ENCODE data around the gene USF3. TPM values are rescaled to one million over a fixed set of nuclear protein-coding genes. Genes with fewer than 3 reads are reported as not detected.
"Not testable (repeated sequence)": the region's sequence is repeated elsewhere in the genome, so short reads cannot be mapped to it uniquely, and the experiment has no call there.

Gene USF3
- total RNA-seq, 1 donor from 2014 or later: 15.6 TPM

DNA sequence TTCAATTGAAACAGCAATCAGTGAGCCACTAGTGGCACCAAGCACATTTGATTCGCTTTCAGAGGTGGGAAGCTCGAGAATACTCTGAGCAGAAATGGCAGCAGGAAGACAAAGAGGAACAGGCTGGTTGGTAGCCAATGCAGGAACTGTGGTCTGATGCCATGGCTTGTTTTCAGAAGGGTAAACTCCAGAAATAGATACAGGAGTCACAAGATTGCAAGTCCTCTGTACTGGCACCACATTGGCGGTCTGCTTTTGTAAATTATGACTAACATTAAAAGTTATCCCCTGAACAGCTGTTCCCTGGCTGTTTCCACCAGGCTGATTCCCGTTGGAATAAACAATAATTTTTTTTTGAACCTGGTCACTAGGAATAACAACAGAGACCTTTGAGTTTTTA lies 35.5 kb downstream of the USF3 start:
- Mint-ChIP-seq H3K36me3 (ENCODE audit: low read depth) (peaks cover 37% of the 10 kb centered on the region), H3K27ac (no peak overlapping the region), H3K4me3 (ENCODE audit: low read depth) (no peak overlapping the region), H3K9me3 (no peaks in the 10 kb centered on the region), H3K27me3 (ENCODE audit: low read depth) (no peaks in the 10 kb centered on the region), H3K4me1 (ENCODE audit: low read depth) (peaks cover 4% of the 10 kb centered on the region)
- intact Hi-C loops (cut with micrococcal nuclease): no loop called here
- DNase-seq (ENCODE audit: low spot score): no peak

GRCh38 chr3:113660458-113660857 lies 36.0 kb downstream of the USF3 start:
- H3K36me3 Mint-ChIP-seq (ENCODE audit: low read depth): peaks cover 39% of the 10 kb centered on the region
- intact Hi-C loops (cut with micrococcal nuclease): no loop called here
- peaks cover 4% of the 10 kb centered on the region for H3K4me1 Mint-ChIP-seq (ENCODE audit: low read depth)
- DNase-seq (ENCODE audit: low spot score): no peak
- no peaks in the 10 kb centered on the region for H3K9me3 Mint-ChIP-seq
- H3K27me3 Mint-ChIP-seq (ENCODE audit: low read depth): no peaks in the 10 kb centered on the region
- no peak overlapping the region for H3K4me3 Mint-ChIP-seq (ENCODE audit: low read depth)
- no peak overlapping the region for H3K27ac Mint-ChIP-seq

GRCh38 chr3:113659996-113660395 lies 36.4 kb downstream of the USF3 start:
- no peak overlapping the region for H3K27ac Mint-ChIP-seq
- no peaks in the 10 kb centered on the region for H3K27me3 Mint-ChIP-seq (ENCODE audit: low read depth)
- intact Hi-C loops (cut with micrococcal nuclease): no loop called here
- H3K4me1 Mint-ChIP-seq (ENCODE audit: low read depth): peaks cover 3% of the 10 kb centered on the region
- no peaks in the 10 kb centered on the region for H3K9me3 Mint-ChIP-seq
- no peak overlapping the region for H3K4me3 Mint-ChIP-seq (ENCODE audit: low read depth)
- no peak for DNase-seq (ENCODE audit: low spot score)
- peaks cover 38% of the 10 kb centered on the region for H3K36me3 Mint-ChIP-seq (ENCODE audit: low read depth)

GRCh38 chr3:113659101-113659541 lies 37.3 kb downstream of the USF3 start:
- H3K9me3 Mint-ChIP-seq: no peaks in the 10 kb centered on the region
- H3K4me1 Mint-ChIP-seq (ENCODE audit: low read depth): no peaks in the 10 kb centered on the region
- peaks cover 34% of the 10 kb centered on the region for H3K36me3 Mint-ChIP-seq (ENCODE audit: low read depth)
- intact Hi-C loops (cut with micrococcal nuclease): no loop called here
- H3K27me3 Mint-ChIP-seq (ENCODE audit: low read depth): no peaks in the 10 kb centered on the region
- H3K4me3 Mint-ChIP-seq (ENCODE audit: low read depth): no peak overlapping the region
- H3K27ac Mint-ChIP-seq: no peak overlapping the region
- DNase-seq (ENCODE audit: low spot score): no peak

DNA sequence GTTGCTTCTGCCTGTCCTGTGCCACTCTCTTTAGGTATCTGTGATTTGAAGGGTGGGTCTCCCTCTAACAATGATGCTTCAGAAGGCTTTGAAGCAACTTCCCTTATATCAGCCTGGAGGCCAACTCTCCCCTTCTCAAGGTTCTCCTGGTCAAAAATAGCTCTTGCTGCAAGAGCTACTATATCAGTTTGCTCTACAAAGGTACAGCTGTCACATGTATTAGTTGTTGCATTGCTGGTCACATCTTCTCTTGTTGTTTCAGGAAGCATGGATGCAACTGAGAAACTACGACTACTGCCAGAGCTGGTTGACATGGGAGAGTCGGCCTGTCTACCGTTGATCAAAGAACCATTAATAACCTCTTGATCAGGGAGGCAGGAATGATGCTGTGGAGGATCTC lies 38.3 kb downstream of the USF3 start:
- peaks cover 34% of the 10 kb centered on the region for H3K36me3 Mint-ChIP-seq (ENCODE audit: low read depth)
- H3K27me3 Mint-ChIP-seq (ENCODE audit: low read depth): no peaks in the 10 kb centered on the region
- intact Hi-C loops (cut with micrococcal nuclease): no loop called here
- no peak overlapping the region for H3K4me3 Mint-ChIP-seq (ENCODE audit: low read depth)
- DNase-seq (ENCODE audit: low spot score): no peak
- H3K4me1 Mint-ChIP-seq (ENCODE audit: low read depth): no peaks in the 10 kb centered on the region
- H3K27ac Mint-ChIP-seq: no peak overlapping the region
- no peaks in the 10 kb centered on the region for H3K9me3 Mint-ChIP-seq

DNA sequence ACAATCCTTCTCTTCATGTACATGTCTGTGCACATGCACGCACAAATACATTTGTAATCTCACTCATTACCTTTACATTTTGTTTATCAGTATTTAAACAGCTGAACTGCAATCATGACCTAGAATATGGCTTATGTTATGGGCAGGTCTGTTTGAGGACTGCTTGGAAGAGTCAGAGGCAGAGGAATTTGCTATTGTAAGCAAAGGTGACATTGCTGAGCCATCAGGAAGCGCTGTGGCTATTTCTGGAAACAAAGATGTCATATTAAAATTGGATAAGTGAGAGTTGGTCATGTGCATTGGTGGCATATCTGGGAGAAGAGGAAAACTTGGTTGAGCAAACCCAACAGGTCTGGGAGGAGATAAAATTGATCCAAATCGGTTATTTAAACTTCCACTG lies 41.6 kb downstream of the USF3 start:
- H3K36me3 Mint-ChIP-seq (ENCODE audit: low read depth): peaks cover 22% of the 10 kb centered on the region
- H3K27me3 Mint-ChIP-seq (ENCODE audit: low read depth): no peaks in the 10 kb centered on the region
- H3K9me3 Mint-ChIP-seq: no peaks in the 10 kb centered on the region
- no peaks in the 10 kb centered on the region for H3K4me1 Mint-ChIP-seq (ENCODE audit: low read depth)
- intact Hi-C loops (cut with micrococcal nuclease): no loop called here
- no peak overlapping the region for H3K4me3 Mint-ChIP-seq (ENCODE audit: low read depth)
- H3K27ac Mint-ChIP-seq: no peak overlapping the region
- no peak for DNase-seq (ENCODE audit: low spot score)

GRCh38 chr3:113654310-113654709 lies 42.1 kb downstream of the USF3 start:
- intact Hi-C loops (cut with micrococcal nuclease): no loop called here
- no peaks in the 10 kb centered on the region for H3K4me1 Mint-ChIP-seq (ENCODE audit: low read depth)
- H3K27me3 Mint-ChIP-seq (ENCODE audit: low read depth): no peaks in the 10 kb centered on the region
- no peak overlapping the region for H3K4me3 Mint-ChIP-seq (ENCODE audit: low read depth)
- no peak for DNase-seq (ENCODE audit: low spot score)
- H3K27ac Mint-ChIP-seq: no peak overlapping the region
- H3K36me3 Mint-ChIP-seq (ENCODE audit: low read depth): peaks cover 17% of the 10 kb centered on the region
- no peaks in the 10 kb centered on the region for H3K9me3 Mint-ChIP-seq

DNA sequence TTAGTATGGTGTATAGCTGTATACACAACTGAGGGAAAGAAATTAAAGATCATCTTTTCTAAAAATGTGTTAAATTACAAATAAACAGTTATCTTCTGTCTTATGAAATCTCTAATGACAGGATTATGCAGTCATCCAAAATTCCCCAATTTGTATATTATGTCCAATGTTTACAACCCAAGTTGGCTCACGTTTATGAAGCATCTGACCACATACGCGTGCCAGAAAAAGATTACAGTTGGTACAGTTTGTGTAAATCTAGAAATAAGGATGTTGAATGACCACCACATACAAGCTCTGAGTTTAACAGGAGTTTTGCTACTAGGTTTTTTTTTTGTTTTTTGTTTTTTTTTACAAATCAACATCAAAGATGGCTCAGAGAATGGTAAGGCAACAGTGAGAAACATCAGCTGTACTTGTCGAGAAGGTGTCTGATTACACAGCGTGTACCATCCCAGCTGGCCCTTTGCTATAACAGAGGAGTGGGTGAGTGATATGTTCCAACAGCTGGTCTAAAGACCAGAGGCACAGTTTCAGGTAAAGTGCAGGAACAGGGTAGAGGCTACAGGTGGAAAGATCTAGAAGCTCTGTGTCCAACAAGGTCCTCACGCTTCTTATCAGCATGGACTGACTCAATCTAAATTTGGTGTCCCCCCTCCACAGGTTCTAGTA lies 47.1 kb downstream of the USF3 start:
- DNase-seq (ENCODE audit: low spot score): no peak
- intact Hi-C loops (cut with micrococcal nuclease): no loop called here
- Mint-ChIP-seq H3K27ac (no peak overlapping the region), H3K4me3 (ENCODE audit: low read depth) (no peak overlapping the region), H3K36me3 (ENCODE audit: low read depth) (peaks cover 18% of the 10 kb centered on the region), H3K27me3 (ENCODE audit: low read depth) (no peaks in the 10 kb centered on the region), H3K4me1 (ENCODE audit: low read depth) (no peaks in the 10 kb centered on the region), H3K9me3 (peaks cover 23% of the 10 kb centered on the region)

DNA sequence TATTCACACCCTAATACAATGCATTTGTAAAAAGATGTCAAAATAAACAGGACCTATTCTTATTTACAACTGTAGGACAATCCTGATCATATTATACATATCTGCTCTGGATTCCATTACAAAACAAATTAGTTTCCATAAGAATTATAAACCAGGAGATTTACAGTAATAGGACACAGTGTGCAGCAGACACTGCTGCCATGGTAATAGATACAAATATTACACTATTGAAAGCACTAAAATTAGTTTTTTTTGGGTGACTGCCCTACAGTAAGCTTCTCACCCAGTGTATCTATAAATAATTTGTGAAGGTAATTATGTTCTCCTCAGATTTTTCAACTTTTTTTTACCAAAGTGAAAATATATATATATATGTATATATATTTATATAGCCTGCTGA lies 47.9 kb downstream of the USF3 start:
- H3K27ac Mint-ChIP-seq: no peak overlapping the region
- intact Hi-C loops (cut with micrococcal nuclease): no loop called here

GRCh38 chr3:113643583-113643982 lies 52.9 kb downstream of the USF3 start:
- H3K27me3 Mint-ChIP-seq (ENCODE audit: low read depth): no peaks in the 10 kb centered on the region
- H3K9me3 Mint-ChIP-seq: peaks cover 30% of the 10 kb centered on the region
- no peak for DNase-seq (ENCODE audit: low spot score)
- no peaks in the 10 kb centered on the region for H3K4me1 Mint-ChIP-seq (ENCODE audit: low read depth)
- intact Hi-C loops (cut with micrococcal nuclease): no loop called here
- H3K27ac Mint-ChIP-seq: no peak overlapping the region
- no peak overlapping the region for H3K4me3 Mint-ChIP-seq (ENCODE audit: low read depth)
- H3K36me3 Mint-ChIP-seq (ENCODE audit: low read depth): peaks cover 21% of the 10 kb centered on the region

More for the DNA sequence above, 47.9 kb downstream of the USF3 start:
- DNase-seq (ENCODE audit: low spot score): no peak
- no peaks in the 10 kb centered on the region for H3K27me3 Mint-ChIP-seq (ENCODE audit: low read depth)
- H3K4me3 Mint-ChIP-seq (ENCODE audit: low read depth): no peak overlapping the region
- peaks cover 23% of the 10 kb centered on the region for H3K36me3 Mint-ChIP-seq (ENCODE audit: low read depth)
- H3K9me3 Mint-ChIP-seq: peaks cover 30% of the 10 kb centered on the region
- H3K4me1 Mint-ChIP-seq (ENCODE audit: low read depth): no peaks in the 10 kb centered on the region

DNA sequence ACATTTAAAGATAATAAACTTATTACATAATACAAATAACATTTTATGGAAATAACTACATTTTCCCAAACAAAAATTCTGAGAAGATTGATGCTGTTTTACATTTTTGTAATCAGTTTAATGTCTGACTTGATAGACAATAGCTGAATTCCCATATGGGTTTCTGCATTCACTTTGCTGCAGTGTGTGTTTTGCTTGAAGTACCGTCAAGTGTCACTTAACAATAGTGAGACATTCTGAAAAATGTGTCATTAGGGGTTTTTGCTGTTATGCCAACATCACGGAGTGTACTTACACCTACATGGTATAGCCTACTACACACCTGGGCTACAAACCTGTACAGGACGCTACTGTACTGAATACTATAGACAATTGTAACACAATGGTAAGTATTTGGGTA lies 57.5 kb downstream of the USF3 start:
- Mint-ChIP-seq H3K9me3 (peaks cover 3% of the 10 kb centered on the region), H3K4me3 (ENCODE audit: low read depth) (no peak overlapping the region), H3K36me3 (ENCODE audit: low read depth) (peaks cover under 1% of the 10 kb centered on the region), H3K27me3 (ENCODE audit: low read depth) (no peaks in the 10 kb centered on the region), H3K27ac (no peak overlapping the region), H3K4me1 (ENCODE audit: low read depth) (no peaks in the 10 kb centered on the region)
- intact Hi-C loops (cut with micrococcal nuclease): no loop called here
- DNase-seq (ENCODE audit: low spot score): no peak

DNA sequence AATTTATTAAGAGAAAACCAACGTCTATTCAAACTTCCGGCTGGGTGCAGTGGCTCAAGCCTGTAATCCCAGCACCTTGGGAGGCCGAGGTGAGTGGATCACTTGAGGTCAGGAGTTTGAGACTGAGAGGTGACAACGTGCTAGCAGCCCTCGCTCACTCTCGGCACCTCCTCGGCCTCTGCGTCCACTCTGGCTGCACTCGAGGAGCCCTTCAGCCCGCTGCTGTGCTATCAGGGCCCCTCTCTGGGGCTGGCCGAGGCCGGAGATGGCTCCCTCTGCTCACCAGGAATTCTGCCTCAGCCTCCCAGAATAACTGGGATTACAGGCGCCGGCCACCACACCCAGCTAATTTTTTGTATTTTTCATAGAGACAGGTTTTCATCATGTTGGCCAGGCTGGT lies 58.7 kb downstream of the USF3 start:
- H3K36me3 Mint-ChIP-seq (ENCODE audit: low read depth): no peaks in the 10 kb centered on the region
- no peak overlapping the region for H3K4me3 Mint-ChIP-seq (ENCODE audit: low read depth)
- no peaks in the 10 kb centered on the region for H3K27me3 Mint-ChIP-seq (ENCODE audit: low read depth)
- H3K4me1 Mint-ChIP-seq (ENCODE audit: low read depth): no peaks in the 10 kb centered on the region
- intact Hi-C loops (cut with micrococcal nuclease): no loop called here
- H3K9me3 Mint-ChIP-seq: no peaks in the 10 kb centered on the region
- no peak overlapping the region for H3K27ac Mint-ChIP-seq
- no peak for DNase-seq (ENCODE audit: low spot score)

DNA sequence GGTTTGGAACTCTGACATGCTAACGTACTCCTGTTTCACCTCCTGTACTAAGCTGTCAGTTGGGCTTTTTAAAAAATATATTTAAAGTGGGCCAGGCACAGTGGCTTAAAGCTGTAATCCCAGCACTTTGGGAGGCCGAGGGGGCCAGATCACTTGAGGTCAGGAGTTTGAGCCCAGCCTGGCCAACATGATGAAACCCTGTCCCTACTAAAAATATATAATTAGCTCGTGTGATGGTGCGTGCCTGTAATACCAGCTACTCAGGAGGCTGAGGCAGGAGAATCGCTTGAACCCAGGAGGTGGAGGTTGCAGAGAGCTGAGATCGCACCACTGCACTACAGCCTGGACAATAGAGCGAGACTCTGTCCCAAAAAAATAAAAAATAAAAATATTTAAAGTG lies 60.4 kb downstream of the USF3 start:
- H3K4me3 Mint-ChIP-seq (ENCODE audit: low read depth); H3K4me1 Mint-ChIP-seq (ENCODE audit: low read depth); H3K27ac Mint-ChIP-seq; intact Hi-C loops (cut with micrococcal nuclease); H3K9me3 Mint-ChIP-seq; DNase-seq (ENCODE audit: low spot score); H3K36me3 Mint-ChIP-seq (ENCODE audit: low read depth); H3K27me3 Mint-ChIP-seq (ENCODE audit: low read depth): not testable (repeated sequence)
